GM21447 (cell line): Measurements from ENCODE around the gene INSYN2B.

ENCODE experiments used
- ATAC-seq: cut with Tn5 transposase; IDR thresholded peaks from one replicate; pipeline ENCODE4 v1.9.1; 2021; ENCODE audit not compliant: unreplicated experiment

The INSYN2B gene

DNA sequence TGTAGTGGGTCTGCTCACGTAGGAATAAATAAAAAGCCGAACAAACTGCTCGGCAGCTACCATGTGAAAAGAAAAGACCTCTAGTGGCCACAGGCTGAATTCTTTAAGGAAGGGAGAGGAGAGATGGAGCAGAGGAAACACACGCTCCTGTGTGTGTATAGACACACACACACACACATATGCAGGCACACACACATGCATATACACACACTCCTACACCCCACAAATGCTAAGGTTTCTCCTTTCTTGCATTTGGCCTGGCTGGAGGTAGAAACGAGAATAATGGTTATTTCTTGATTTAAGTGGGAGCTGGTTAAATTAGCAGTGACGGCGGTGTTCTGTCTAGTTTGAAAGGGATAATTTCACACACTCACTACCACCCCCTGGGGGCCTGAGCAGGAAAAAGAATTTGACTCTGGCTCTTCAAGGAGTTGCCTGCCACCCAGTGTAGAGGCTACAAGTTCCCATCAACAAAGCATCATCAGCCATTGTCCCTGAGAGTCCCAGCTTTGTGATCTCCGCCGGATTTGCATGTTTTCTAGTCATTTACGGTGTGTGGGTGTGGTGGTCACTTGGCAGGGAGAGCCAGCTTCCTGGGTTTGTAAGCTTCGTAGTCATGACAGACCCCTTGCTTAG lies at the start of gene INSYN2B:
INSYN2B (minus strand) TSS at position 78 of the 636 bp plus-strand sequence. CDS start 96,597 bp downstream, outside the sequence.
- ATAC-seq: no peak

DNA sequence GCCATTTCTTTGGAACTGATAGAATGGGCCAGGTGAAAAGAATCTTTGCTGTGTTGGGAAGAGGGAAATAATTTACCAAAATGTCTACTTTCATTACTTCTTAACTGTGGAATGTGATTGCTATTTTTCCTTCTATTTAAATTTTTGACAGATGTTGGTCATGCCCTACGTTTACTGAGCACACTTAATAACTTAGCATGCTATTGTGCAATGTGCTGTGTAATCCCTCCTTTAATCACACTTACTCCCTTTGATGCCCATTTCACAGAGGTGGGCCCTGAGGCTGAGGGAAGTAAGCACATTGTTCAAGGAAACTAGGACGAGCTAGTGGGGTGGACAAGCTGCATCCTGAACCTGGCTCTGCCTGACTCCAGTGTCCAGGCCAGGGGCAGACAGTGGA lies 47.8 kb upstream of the INSYN2B start:
- ATAC-seq: no peak

DNA sequence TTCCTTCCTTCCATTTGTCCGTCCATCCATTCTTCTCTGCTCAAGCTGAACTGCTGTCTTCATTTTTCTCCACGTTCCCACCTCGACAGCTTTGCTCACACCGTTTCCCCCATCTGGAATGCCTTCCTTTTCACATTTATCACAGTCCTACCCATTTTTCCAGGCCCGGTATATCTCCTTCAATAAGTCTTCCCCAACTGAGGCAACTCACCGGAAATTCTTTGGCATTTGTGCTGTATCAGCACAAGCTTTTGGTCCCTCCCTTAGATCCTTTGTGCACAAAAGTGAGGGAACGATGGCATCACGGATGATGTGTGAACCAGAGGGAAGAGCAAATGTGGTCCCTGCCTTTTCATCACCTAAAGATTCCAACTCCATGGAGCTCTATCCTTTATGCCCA lies 45.6 kb upstream of the INSYN2B start:
- no peak for ATAC-seq

DNA sequence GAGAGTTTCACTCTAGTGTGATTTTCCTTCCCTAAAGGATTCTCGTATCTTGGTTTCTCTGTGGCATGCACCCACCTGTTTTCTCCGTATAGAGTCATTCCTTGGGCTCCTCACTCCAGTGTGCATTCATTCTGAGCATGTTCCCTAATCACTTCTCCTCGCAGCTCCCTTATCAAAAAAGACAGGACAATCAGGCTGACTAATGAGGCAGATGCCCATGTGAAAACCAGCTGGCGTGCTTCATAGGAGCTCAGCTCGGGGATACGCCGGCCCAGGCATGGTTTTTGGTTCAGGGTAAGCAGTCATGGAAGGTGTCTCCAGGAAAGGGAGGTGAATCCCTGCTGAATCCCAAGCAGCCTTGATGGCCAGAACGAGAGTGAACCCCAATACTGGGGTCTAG lies 41.2 kb upstream of the INSYN2B start:
- no peak for ATAC-seq

DNA sequence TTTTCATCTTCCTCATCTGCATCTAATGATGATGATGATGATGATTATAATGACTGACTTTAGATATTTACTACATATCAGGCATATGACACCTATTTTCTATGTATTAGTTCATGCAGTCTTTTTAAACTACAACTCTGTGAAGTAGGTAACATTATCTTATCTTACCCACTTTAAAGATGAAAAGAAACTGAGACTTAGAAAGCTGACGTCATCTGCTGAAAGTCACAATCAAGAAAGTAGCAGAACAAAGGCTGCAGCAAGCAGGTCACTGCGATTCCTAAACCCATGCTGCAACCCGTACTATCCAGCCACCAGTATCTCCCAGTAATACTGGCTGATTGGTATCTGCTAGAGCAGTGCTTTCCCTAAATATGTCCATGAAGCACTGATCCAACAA lies 40.1 kb upstream of the INSYN2B start:
- no peak for ATAC-seq

DNA sequence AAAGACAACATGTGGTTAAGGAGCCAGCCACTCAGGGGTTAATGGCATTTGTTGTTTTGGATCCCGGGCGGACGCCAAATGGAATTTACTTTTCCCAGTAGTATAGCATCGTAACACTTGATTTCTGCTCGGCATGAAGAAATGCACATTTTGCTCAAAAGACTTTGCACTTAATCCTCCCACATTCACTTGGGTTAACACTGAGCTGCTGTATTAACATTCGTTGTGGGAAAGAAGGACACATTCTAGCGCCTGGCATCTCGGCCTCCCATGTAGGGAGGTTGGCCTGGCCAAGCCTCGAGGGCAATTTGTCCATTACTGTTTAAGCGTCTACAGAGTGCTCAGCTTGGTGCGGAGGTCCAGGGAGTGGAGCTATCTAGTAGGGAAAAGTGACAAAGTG lies 32.3 kb upstream of the INSYN2B start:
- no peak for ATAC-seq

DNA sequence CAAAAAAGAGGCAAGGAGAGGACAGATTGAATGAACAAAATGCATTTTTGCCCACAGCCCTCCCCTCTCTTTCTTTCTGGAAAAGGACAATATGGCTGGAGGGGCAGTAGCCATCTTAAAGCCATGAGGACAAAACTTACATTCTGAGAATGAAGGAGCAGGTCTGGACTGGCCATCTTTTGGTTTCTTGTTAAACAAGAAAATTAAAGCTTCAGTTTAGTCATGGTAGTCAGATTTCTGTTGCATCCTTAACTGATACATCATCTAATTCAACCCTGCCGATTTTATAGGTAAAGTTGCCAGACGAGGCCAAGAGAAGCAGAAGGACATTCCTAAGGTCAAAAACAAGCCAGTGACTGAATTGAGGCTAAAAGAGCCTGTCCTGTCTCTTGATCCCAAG lies 31.5 kb upstream of the INSYN2B start:
- ATAC-seq: no peak

DNA sequence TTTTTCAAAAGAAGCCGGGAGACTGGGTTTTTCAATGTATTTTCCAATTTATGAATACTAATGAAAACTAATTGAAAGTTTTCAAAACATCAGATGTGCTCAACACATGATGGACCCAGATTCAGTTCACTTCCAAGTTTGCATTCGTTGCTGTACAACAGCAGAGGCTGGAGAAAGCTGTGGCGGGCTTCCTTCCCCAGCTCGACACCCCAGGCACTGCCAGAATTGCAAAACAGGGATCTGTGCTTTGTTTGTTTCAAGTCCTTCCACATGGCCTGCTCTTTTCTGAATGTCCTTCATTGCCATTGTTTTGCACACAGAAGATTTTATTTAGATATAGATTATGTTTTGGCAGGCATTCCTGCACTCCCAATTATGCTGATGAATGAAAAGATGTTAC lies 30.3 kb upstream of the INSYN2B start:
- ATAC-seq: no peak

DNA sequence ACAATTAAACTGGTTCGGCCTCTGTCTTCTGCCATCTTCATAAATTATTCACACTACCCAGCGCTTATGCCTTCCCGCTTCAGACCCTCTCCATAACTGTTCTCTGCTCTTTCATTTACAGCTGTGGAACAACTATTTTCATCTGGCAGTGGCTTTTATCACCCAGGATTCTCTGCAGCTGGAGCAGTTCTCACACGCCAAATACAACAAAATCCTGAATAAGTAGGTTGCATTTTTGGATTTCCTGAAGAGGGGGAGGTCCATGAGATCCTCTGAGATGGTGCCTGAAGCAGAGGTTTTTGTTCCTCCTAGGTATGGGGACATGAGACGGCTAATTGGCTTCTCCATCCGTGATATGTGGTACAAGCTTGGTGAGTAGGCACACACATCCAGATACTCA lies 28.1 kb upstream of the INSYN2B start:
- ATAC-seq: no peak

DNA sequence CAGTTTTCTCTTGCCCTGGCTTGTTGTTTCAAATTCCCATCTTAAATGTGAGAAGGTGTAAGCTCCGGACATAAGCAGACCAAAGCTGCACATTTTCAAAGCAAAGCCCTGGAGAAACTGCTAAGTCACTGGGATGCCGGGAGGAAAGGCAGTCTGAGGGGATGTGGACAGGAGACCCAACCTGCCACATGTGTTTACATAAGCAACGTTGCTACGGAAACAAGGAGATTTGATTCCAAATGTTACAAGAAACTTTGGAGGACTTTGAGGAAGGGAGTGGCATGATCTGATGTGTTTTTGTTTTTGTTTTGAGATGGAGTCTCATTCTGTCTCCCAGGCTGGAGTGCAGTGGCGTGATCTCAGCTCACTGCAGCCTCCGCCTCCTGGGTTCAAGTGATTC lies 25.7 kb upstream of the INSYN2B start:
- no peak for ATAC-seq

DNA sequence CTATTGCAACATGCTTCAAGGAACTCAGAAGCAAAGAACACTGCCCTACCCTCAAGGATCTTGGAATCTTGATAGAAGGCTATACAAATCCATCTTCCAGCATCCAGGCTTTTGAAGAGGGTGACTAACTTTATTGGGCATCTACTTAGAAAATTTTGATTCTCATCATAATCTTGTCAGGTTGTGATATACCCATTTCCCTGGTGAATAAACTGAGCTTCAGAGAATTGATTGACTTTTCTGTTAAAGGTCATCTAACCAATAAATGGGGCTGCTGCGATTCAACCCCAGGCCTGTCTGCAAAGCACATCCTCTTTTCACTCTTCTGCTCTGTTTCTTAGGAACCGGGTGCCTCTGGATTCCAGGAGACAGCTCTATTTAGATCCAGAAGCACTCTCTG lies 19.9 kb upstream of the INSYN2B start:
- ATAC-seq: no peak

DNA sequence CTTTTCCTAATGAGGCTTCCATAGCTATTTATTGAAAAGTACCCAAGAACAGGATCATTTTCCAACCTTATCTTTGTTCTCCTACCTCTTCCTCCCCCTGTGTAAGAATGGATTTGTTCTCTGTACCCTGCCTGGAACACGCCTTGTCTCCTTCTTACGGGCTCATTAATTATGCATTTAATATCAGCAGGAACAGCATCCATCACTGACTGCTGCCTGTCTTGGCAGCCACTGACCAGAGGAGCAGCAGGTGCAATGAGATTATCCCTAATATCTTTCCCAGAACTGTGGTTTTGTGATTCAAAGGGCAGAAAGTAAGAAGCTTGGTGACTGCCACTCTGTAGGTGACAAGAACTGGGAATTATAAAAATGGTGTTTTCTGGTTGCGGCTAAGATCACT lies 19.3 kb upstream of the INSYN2B start:
- ATAC-seq: no peak

DNA sequence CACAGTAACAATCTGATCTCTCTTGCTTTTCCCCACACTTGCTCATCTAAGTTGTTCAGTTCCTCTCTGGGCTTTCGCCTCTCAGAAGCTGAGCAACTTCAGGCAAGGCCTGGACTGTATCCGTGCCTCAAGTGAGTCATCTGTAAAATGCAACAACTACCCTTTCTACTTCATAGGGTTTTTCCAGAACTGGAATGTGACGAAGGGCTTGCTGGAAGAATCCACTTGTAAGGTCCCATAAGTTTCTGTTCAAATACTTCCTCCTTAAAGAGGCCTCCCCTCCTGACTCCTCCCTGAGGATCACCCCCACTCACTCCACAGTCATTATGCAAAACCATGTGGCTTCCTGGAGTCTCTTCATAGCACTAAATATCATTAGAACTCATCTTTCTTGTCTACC lies 17.5 kb upstream of the INSYN2B start:
- no peak for ATAC-seq

DNA sequence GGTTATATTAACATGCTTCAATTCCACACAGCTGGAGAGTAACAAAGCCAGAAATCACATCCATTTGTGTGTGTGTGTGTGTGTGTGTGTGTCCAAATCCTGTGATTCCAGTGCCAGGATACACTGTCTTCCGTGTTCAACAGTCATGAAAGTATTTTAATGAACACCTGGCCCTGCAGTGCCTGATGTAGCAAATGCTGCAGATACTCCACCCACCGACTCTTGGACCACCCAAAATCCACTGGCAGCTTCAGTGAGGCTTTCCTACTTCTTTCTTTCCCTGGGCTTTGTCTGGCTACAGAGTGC lies 13.1 kb upstream of the INSYN2B start:
- no peak for ATAC-seq

DNA sequence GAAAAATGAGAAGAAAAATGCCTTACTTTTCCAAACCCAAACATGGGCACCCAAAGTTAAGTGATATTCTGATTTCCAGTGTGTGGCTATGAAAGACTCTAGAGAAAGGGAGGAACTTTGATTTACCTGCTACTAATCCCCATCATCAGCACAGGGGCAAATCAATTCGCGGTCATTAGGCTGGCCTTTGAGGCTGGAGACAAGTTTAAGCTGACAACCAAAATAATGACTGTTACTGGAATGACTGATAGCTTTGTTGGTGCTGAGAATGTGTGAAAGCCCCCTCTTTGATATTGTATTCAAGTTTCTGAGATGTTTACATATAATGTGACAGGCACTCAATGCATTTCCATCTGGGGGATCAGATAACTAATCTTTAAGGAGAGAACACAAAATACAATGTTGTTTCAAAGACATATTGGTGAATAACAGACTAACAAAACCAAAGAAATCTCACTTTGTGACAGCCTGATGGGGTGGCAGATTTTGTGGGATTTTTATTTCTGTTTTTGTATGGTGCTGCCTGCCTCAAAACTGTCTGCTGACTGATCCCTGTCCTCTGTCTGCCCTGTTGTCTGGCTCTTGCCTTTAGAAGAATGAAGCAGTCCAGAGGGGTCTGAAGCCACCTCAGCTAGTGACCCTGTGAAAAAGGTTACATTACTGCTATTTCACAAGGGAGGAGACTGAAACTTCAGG lies 12.6 kb upstream of the INSYN2B start:
- ATAC-seq: no peak

DNA sequence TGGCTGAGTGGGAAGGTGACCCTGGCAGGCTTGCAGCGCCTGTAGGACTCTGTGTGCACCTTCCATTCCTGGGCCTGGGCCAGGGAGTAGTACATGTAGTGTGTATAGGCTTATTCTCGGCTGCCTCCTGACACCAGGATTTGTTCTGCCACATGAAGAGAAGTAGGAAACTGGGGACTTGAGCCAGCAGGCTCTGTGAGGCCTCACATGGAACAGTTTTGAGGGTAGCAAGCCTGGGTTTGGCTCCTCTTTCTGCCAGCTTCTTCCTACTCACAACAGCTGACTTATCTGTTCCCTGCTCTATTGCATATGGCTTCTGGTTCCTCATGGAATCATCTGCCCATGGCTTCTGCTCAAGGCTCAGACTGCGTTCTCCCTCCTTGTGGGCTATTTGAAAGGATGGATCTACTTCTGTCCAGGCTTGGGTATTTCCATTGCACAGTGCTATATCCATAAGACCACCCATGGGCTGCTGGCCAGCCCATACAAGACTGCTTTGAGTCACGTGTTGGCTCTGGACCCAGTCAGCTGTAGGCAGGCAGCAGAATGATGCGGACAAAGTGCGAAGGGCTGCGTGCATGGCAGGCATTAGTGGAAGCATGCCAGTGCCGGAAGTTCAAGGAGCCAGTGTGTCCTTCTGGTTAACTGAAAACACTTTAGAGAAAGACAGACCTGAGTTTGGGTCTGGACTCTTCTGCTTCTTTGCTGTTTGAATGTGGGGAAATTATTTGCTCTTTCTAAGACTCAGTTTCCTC lies 11.0 kb upstream of the INSYN2B start:
- no peak for ATAC-seq

DNA sequence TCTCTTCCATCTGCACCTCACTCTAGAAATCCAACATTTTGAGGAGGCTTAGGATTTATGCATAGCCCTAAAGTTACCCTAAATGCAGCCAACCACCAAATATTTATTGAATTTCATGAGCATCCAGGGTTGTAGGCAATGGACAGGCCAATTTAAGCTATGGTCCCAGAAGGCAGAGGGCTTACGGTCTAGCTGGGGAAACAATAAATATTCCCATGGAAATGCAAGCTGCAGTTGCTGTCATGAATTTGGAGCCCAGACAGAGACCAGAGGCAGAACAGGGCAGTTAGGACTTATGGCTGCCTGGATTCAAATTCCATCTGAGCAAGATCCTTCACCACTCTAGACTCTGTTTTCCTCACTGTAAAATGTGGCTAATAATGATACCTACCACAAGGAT lies 9.1 kb upstream of the INSYN2B start:
- ATAC-seq: no peak

DNA sequence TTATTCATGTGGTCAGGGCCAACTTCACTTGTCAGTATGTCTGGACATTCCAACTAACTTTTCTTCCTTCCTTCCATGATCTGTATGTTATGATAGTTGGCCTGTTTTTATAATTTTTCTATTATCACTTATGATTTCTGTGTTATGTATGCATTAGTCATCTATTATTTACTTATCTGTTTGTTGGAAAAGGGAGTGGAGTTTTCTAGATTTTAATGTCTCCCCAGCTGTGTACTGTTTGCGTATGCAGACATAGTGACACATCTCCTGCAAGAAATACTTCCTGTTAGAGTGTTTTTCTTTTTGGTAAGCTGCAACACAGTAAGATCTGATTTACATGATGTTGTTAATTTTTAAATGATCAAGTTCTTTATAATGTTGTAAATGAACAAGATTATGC lies 8.7 kb upstream of the INSYN2B start:
- no peak for ATAC-seq

DNA sequence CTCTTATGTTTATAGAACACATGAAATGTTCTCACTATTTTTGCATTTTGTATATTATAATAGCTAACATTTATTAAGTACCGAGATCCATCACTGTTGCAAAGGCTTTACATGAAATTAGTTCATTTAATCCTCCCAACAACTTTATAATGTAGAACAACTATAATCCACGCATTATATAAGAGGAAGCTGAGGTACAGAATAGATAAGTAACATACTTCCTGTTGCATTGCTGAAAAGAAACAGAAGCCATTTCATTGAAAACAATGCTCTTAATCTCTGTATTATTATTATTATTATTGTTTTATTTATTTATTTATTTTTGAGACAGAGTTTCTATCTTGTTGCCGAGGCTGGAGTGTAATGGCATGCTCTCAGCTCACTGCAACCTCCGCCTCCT lies 7.9 kb upstream of the INSYN2B start:
- ATAC-seq: no peak

DNA sequence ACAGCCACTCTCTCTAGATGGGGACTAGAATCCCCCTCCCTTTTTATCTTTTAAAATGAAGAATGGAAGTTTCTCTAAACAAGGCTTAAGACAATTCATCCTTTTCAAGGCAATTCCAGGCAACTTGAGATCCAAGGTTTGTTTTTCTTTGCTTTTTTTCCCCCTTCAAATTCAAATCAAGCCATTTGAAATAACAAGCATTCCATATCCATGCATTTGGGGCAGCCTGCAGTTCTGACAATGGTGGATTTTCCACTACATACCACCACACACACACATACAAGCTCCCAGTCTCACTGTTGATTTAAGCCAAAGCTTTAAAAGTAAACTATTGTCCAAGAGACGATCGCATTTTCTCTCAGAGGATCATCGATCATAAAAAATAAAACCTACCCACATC lies 424 bp downstream of the INSYN2B start:
- no peak for ATAC-seq

DNA sequence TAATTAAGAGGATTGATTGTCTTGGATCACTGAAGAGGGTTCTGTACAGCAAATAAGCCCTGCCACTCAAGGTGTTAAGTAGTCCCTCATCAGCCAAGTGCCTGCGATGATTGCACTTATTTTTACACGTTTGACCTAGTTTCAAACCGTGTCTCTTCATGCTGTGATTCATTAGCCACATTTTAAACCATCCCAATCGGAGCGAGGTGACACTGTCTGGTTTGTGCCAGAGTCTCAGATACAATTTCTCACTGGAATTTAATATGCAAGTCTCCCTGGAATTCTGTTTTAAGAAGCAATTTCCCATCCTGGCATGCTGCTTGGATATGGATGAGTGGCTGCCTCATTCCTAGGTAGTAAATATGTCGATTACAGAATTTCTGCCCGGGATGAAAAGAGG lies 1.6 kb downstream of the INSYN2B start:
- no peak for ATAC-seq

DNA sequence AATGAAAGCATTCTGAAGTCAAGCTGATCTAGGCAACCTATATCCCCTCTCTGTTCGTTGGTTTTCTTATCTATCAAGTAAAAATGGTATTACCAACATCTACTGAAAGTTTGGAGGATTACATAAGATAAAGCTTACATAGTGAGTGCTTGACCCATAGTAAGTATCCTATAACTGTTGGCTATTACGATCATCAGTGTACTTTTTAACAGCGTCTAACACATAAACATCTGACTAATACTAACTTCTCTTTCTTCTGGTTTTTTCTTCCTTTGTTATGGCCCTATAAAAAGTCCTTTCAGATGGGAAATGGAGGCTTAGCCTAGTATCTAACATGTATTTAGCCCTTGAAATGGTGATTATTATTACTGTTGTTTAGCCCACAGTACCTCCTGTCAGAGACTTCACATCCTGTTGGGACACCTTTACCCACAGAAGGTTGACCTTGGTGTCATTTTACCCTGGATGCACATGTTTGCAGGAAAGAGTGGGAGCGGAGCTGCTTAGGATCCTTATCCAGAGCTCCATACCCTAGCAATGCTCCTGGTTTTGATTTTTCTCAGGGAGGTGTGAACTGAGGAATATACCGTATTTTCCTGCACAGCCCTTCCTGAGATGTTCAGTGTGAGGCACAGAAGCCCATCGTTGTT lies 6.0 kb downstream of the INSYN2B start:
- no peak for ATAC-seq
